ENCODE data around the gene CSNK1G1. TPM values are rescaled to one million over a fixed set of nuclear protein-coding genes. Genes with fewer than 3 reads are reported as not detected.
"Not testable (repeated sequence)": the region's sequence is repeated elsewhere in the genome, so short reads cannot be mapped to it uniquely, and the experiment has no call there.

Gene CSNK1G1
- total RNA-seq, 4 donors from 2014 or later, result 19.1 to 50.0 (median 21.3) TPM

DNA sequence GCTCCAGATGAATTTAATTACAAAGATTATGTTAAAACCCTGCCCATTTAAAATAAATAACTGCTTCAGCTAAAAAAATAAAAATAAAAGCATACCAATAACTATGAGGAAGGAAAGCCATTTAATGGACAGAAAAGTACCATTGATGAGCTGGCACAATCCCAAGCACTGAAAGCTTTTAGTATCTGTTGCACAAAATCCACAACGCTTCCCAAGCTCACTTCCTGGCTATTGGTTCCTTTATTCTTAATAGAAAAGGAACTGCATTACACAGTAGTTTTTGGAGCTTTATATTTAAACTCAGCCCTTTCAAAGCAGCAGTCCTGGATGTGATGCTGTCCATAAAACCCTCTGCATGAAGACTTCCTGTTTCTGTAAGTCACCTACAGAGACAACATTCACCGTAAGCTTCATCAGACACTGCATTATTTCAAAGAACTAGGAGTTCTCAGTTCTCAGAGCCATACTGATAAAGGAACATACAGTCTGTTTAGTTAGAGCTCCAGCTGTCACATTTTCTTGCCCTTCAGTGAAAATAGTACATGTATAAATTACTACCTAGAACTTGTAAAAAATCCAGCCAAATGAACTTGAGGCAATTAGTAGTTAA is 81.5 kb downstream of the CSNK1G1 start:
- Histone ChIP-seq H3K4me1 (peaks cover 0 to 6% of the 10 kb centered on the region in 2 donors), H3K27me3 (no peaks in the 10 kb centered on the region), H3K4me3 (replicated peaks in 1 of 3) (no peak overlapping the region), H3K27ac (no peak overlapping the region), H3K9me3 (no peaks in the 10 kb centered on the region), H3K36me3 (no peaks in the 10 kb centered on the region)
- intact Hi-C loops (cut with DNase I), result no loop called here
- no peak for DNase-seq
- no peak for TF ChIP-seq POLR2A (IDR thresholded peaks at IDR 0.05)
- TF ChIP-seq, protein P1, sequence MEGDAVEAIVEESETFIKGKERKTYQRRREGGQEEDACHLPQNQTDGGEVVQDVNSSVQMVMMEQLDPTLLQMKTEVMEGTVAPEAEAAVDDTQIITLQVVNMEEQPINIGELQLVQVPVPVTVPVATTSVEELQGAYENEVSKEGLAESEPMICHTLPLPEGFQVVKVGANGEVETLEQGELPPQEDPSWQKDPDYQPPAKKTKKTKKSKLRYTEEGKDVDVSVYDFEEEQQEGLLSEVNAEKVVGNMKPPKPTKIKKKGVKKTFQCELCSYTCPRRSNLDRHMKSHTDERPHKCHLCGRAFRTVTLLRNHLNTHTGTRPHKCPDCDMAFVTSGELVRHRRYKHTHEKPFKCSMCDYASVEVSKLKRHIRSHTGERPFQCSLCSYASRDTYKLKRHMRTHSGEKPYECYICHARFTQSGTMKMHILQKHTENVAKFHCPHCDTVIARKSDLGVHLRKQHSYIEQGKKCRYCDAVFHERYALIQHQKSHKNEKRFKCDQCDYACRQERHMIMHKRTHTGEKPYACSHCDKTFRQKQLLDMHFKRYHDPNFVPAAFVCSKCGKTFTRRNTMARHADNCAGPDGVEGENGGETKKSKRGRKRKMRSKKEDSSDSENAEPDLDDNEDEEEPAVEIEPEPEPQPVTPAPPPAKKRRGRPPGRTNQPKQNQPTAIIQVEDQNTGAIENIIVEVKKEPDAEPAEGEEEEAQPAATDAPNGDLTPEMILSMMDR (IDR thresholded peaks at IDR 0.05), result no peak
- WGBS, 2 donors, result 70 to 75% methylated on average over 2 of the region's 2 CpGs

DNA sequence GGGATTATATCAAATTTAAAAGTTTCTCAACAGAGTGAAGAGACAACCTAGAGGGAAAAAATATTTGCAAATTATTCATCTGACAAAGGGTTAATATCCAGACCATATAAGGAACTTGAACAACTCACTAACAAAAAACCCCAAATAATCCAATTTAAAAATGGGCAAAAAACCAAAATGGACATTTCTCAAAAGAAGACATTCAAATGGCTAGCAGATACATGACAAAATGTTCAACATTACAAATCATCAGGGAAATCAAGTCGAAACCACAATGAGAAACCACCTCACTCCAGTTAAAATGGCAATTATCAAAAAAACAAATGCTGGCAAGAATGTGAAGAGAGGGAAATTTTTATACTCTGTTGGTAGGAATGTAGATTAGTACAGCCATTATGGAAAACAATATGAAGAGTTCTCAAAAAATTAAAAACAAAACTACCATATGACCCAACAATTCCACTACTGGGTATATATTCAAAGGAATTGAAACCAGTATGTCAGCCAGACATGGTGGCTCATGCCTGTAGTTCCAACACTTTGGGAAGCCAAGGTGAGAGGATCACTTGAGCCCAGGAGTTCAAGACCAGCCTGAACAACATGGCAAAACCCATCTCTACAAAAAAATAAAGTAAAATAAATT is 88.5 kb downstream of the CSNK1G1 start:
- Histone ChIP-seq H3K4me1 (no peaks in the 10 kb centered on the region), H3K4me3 (replicated peaks in 1 of 3) (no peak overlapping the region), H3K27ac (no peak overlapping the region), H3K9me3 (no peaks in the 10 kb centered on the region), H3K36me3 (no peaks in the 10 kb centered on the region), H3K27me3 (no peaks in the 10 kb centered on the region)
- no peak for DNase-seq
- intact Hi-C loops (cut with DNase I), result no loop called here
- 85% methylated on average over 1 of the region's 1 CpG for WGBS, 2 donors
- TF ChIP-seq POLR2A (IDR thresholded peaks at IDR 0.05), result no peak
- TF ChIP-seq, protein P1 (IDR thresholded peaks at IDR 0.05), result no peak

DNA sequence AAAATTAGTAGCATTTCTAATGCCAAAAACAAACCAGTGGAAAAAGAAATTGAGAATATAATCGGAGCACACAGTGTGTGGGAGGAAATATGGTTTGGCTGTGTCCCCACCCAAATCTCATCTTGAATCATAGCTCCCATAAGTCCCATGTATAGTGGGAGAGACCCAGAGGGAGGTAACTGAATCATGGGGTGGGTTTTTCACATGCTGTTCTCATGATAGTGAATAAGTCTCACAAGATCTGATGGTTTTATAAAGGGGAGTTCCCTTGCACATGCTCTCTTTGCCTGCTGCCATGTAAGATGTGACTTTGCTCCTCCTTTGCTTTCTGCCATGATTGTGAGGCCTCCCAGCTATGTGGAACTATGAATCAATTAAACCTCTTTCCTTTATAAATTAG is 90.8 kb downstream of the CSNK1G1 start:
- H3K36me3 ChIP-seq; H3K4me1 ChIP-seq; H3K4me3 ChIP-seq (replicated peaks in 1 of 3); intact Hi-C loops (cut with DNase I); H3K27ac ChIP-seq; DNase-seq; H3K27me3 ChIP-seq; H3K9me3 ChIP-seq: not testable (repeated sequence)
- WGBS, 2 donors, result 65 to 88% methylated on average over 1 of the region's 1 CpG

DNA sequence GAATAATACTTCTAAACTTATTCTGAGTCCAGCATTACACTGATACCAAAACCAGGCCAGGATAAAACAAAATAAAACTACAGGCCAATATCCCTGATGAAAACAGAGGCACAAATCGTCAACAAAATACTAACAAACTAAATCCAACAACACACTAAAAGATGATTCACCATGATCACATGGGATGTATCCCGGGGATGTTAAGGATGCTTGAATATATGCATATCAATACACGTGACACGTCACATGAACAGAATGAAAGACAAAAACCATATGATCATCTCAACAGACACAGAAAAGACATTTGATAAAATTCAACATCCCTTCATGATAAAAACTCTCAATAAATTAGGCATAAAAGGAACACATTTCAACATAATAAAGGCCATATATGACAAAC is 91.5 kb downstream of the CSNK1G1 start:
- intact Hi-C loops (cut with DNase I), result no loop called here
- Histone ChIP-seq H3K9me3 (no peaks in the 10 kb centered on the region), H3K4me3 (replicated peaks in 1 of 3) (no peak overlapping the region), H3K27me3 (no peaks in the 10 kb centered on the region), H3K27ac (no peak overlapping the region), H3K4me1 (no peaks in the 10 kb centered on the region), H3K36me3 (no peaks in the 10 kb centered on the region)
- WGBS, 2 donors, result 89 to 92% methylated on average over 4 of the region's 4 CpGs
- no peak for DNase-seq
- TF ChIP-seq, protein P1 (IDR thresholded peaks at IDR 0.05), result no peak
- no peak for TF ChIP-seq POLR2A (IDR thresholded peaks at IDR 0.05)

GRCh38 chr15:64263567-64263966 is 92.4 kb downstream of the CSNK1G1 start:
- intact Hi-C loops (cut with DNase I), result no loop called here
- Histone ChIP-seq H3K4me1 (no peaks in the 10 kb centered on the region), H3K4me3 (replicated peaks in 1 of 3) (no peak overlapping the region), H3K27me3 (no peaks in the 10 kb centered on the region), H3K36me3 (no peaks in the 10 kb centered on the region), H3K27ac (no peak overlapping the region), H3K9me3 (no peaks in the 10 kb centered on the region)
- 94 to 95% methylated on average over 2 of the region's 2 CpGs for WGBS, 2 donors
- no peak for DNase-seq
- no peak for TF ChIP-seq POLR2A (IDR thresholded peaks at IDR 0.05)
- TF ChIP-seq, protein P1 (IDR thresholded peaks at IDR 0.05), result no peak
